ENCODE measurements around the gene TRIM68.

The TRIM68 gene

DNA sequence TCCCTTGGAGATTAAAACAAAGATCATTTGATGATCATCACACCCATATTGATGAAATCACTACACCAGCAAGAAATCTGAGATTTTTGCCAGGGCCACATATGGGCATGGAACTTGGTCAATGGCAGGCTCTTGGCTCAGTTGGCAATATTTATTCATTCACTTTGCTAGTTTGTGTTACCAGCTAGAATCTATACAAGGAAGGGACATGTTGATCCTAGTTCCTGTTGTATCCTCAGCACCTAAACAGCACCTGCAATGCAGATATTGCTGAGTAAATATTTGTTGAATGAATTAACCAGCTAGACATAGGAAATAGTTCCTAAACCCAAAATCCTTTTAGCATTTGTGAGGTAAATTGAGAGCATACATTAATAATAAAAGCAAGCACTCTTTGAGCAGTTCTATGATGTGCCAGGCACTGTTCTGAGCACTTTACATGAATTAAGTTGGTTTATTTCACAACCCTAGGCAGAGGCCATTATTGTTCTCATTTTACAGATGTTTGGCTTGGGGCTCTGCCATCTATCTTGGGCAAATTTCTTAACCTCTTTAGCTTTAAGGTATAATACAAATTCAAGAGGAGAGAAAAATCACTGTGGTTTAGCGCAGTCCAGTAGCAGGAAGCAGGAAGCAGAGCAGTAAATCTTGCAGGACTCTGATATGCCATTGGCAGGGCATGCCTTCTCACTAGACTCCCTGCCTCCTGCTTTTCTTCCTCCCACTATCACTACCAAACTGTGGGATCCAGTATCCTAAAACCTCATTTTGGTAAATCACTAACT is 1.6 kb downstream of the TRIM68 start:
- no peak for DNase-seq

DNA sequence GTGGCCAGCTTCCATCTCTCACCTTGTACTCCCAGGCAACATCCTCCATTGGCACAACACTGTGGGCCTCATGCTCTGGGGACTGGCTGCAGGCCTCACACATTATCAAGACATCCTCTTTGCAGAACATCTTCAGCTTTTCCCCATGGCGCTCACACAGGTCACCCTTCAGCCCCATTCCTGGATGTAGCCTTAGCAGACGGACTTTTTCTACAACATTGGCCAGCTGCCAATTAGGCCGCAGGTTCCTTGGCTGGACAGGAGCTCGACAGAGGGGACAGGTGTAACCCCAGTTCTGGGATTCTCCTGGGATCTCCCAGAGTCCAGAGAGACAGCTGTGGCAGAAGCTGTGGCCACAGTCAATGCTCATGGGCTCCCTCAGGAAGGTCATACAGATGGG is 3.0 kb downstream of the TRIM68 start:
- DNase-seq, result no peak

- DNase-seq, result no peak
These were observed 14.3 kb downstream of the TRIM68 start, which contains the start of gene OR52I1 for GRCh38 chr11:4593739-4594138. OR52I1 (plus strand) TSS chr11:4594039; CDS start chr11:4594039, 0 bp downstream.

- DNase-seq, result no peak
These were observed 19.0 kb downstream of the TRIM68 start for GRCh38 chr11:4589017-4589416.

- DNase-seq, result no peak
These were observed 26.6 kb downstream of the TRIM68 start, which contains the start of gene OR52I2 for GRCh38 chr11:4581443-4581842. OR52I2 (plus strand) TSS chr11:4581743.

- DNase-seq, result no peak
These were observed 27.9 kb downstream of the TRIM68 start for GRCh38 chr11:4580124-4580523.

GRCh38 chr11:4578624-4579023 is 29.4 kb downstream of the TRIM68 start:
- DNase-seq, result no peak

DNA sequence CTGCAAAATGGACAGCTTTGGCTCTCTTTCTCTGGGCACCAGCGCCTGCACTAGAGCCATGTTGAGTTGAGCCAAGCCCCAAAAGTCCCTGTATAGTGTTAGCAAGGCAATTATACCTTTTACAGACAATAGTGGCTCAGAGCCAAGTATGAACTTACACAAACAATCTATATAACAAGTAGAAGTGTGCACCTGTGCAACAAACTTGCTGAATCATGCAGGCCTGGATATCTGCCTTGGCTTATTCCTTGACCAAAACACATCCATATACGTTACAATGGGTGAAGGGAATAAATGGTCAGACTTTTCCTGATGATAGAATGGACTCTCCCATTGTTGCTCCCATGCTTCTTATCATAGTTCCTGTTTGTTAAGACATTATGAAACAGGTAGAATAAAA is 30.3 kb downstream of the TRIM68 start:
- no peak for DNase-seq

- no peak for DNase-seq
These were observed 31.2 kb downstream of the TRIM68 start for GRCh38 chr11:4576880-4577279.

DNA sequence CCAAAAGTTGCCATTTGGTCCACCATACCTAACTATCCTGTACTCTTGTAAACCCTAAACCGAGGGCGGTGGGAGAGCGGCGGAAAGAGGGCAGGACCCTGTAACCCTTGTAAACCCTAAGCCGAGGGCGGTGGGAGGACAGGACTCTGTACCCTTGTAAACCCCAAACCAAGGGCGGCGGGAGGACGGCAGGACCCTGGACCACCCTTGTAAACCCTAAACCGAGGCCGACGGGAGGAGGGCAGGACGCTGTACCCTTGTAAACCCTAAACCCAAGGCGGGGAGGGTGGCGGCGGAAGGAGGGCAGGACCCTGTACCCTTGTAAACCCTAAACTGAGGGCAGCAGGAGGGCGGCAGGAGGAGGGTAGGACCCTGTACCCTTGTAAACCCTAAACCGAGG is 39.0 kb downstream of the TRIM68 start:
- DNase-seq, result no peak

DNA sequence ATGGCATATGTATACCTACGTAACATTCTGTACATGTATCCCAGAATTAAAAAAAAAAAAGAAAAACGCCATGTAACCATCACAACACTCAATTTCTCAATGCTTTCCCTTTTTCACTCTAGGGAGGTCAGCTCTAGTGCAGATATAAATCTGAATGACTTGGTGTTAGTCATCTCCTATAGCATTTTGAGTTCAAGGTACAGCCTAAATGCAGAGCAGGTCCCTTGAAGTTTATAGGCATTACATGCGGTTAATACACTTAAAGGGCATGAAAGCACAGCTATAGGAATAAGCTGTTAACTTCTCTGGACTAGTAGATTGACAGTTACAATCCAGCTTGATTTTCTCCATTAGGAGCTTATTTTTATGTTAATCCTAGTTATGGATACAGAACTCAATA is 42.7 kb downstream of the TRIM68 start:
- no peak for DNase-seq

GRCh38 chr11:4560467-4560866 is 47.6 kb downstream of the TRIM68 start:
- DNase-seq, result no peak

GRCh38 chr11:4559527-4560440 is 48.2 kb downstream of the TRIM68 start:
- DNase-seq, result no peak

GRCh38 chr11:4551346-4551979 is 56.6 kb downstream of the TRIM68 start:
- DNase-seq, result no peak

Measured in stimulated activated CD4-positive, alpha-beta T cell treated with anti-CD3 and anti-CD28 coated beads, Interleukin-15, amount 100 ng/mL, for 24 hours (primary cell).